Activated gamma-delta T cell (primary cell): ENCODE results near the gene ZNF286A.
"Not testable (repeated sequence)": the region's sequence is repeated elsewhere in the genome, so short reads cannot be mapped to it uniquely, and the experiment has no call there.

Source experiments
- DNase-seq: peaks from one replicate; lab custom pipeline; 2025; lab: John Stamatoyannopoulos, UW

ZNF286A gene

GRCh38 chr17:15699937-15700336 lies 385 bp downstream of the ZNF286A start:
- not testable (repeated sequence) for DNase-seq

DNA sequence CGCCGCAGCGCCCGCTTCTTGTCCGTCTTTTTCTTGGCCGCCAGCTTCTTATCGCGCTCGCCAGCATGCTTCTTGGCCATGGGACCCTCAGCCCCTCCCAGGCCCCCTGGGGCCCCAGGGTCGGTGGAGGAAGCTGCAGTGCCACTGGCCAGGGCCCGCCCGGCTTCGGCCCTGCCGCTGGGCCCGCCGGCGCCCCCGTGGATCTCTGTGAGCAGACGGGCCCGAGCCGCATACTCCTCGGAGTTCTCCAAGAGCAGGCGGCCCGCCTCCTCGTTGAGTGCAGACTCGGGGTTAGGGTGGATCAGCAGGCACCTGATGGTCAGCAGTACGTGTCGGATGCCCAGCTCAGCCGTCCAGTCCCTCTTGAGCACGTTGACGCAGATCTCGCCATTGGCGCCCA lies 4.7 kb downstream of the ZNF286A start:
- DNase-seq = not testable (repeated sequence)

DNA sequence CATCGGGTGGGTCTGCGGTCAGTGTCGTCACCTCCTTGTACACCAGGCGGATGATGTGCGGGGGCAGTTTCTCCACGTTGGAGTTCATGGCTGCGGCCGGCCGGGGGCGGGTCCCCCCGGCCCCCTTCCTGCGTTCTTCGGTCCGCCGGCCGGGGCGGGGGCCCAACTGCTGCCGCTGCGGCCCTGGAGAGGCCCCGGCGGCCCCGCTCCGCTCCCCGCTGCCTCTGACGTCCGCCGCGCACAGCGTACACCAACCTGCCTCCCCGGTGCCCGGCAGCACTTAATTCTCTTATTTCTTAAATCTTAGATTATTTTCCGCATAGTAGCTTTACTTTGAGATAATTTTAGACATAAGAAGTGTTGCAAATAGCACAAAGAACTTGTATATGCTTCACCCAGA lies 5.3 kb downstream of the ZNF286A start:
- DNase-seq = not testable (repeated sequence)

DNA sequence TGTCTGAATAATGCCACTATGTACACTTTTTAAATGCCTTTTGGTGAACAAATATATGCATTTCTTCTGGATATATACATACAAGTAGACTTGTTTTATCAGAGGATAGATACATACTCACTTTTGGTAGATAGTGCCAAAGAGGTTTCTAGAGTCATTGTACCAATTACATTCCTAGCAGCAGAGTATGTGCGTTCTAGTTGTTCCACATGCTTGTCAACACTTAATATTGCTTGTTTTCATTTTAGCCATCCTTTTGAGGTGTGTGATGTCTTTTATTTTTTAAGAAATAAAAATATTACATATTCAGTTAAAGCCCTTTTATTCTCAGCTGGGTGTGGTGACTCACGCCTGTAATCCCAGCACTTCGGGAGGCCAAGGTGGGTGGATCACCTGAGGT lies 9.3 kb downstream of the ZNF286A start:
- DNase-seq = not testable (repeated sequence)

GRCh38 chr17:15716601-15717563 lies 17.3 kb downstream of the ZNF286A start:
- not testable (repeated sequence) for DNase-seq

DNA sequence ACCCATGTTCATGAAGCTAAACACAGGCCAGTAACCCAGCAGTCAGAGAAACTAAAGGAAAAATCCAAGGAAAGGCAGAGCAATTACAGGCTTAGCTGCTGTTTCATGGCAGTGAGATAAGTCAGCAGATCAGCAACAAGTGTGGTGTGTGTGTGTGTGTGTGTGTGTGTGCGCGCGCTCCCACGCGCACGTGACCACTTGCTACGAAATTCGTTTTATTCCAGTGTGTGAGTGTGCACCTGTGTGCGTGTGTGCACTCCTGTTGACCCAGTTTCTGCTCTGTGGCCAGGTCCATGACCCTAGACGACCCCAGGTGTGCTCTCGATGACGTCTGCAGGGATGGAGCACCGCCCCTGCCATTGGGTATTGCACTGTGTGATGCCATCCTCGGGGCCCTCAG lies 31.0 kb downstream of the ZNF286A start:
- not testable (repeated sequence) for DNase-seq

GRCh38 chr17:15731900-15732299 lies 32.3 kb downstream of the ZNF286A start, which contains the start of gene TBC1D26:
Gene TBC1D26 (plus strand): TSS chr17:15732283. CDS start chr17:15735349, 3,066 bp downstream.
- DNase-seq = not testable (repeated sequence)

- DNase-seq = not testable (repeated sequence)
Measured at GRCh38 chr17:15733174-15733789, 33.7 kb downstream of the ZNF286A start.

GRCh38 chr17:15736578-15736977 lies 37.0 kb downstream of the ZNF286A start:
- not testable (repeated sequence) for DNase-seq

DNA sequence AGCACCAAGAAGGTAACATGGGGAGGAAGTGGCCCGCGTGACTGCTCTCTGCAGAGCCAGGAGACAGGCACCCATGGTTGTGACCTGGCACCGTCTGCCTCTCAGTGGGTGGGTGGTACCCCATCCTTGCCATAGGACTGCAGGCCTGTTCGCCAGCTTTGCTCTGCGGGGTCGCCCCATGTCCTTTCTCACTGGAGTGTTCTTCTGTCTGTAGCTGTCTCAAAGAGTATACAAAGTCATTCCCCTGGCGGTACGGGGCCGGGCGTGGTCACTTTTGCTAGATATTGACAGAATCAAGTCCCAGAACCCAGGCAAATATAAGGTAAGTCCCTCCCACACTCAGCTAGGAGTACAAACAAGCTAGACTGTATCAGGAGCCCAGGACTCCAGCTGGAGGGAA lies 38.5 kb downstream of the ZNF286A start:
- DNase-seq = no peak

DNA sequence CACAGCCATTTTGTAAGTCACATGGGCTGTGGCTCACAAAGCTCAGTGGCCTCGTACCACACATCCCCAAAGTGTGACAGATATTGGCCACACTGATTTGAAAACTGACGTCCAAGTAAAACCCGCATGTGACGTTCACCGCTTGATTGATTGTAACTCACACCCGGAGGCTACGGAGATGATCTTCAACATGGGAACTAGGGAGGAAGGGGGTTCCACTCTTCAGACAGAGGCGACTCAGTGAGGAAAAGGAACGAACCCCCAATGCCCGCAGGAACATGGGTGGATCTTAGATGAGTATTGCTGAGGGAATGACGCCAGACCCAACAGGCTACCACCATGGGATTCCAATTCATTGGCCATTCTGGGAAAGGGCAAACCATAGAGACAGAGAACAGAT lies 39.7 kb downstream of the ZNF286A start:
- DNase-seq = not testable (repeated sequence)

DNA sequence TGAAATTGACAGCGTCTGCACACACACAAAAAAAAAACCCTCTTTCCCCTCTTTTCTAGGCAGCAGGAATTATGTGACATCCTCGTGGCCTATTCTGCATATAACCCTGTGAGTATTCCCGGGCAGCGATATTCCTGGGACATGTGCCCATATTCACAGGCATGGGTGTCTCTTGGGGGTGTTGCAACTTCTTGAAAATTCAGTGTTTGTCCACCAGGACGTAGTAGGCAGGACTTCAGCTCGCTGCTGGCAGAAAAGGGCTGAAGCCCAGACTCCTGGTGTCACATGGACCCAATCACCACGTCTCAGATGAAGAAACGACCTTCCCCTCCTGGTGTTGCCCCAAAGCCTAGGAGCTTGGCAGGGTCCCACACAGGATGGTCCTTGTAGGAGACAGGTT lies 40.5 kb downstream of the ZNF286A start:
- DNase-seq = not testable (repeated sequence)

GRCh38 chr17:15740570-15741120 lies 41.1 kb downstream of the ZNF286A start:
- no peak for DNase-seq

- DNase-seq = no peak
Measured at GRCh38 chr17:15741624-15742023, 42.1 kb downstream of the ZNF286A start.

DNA sequence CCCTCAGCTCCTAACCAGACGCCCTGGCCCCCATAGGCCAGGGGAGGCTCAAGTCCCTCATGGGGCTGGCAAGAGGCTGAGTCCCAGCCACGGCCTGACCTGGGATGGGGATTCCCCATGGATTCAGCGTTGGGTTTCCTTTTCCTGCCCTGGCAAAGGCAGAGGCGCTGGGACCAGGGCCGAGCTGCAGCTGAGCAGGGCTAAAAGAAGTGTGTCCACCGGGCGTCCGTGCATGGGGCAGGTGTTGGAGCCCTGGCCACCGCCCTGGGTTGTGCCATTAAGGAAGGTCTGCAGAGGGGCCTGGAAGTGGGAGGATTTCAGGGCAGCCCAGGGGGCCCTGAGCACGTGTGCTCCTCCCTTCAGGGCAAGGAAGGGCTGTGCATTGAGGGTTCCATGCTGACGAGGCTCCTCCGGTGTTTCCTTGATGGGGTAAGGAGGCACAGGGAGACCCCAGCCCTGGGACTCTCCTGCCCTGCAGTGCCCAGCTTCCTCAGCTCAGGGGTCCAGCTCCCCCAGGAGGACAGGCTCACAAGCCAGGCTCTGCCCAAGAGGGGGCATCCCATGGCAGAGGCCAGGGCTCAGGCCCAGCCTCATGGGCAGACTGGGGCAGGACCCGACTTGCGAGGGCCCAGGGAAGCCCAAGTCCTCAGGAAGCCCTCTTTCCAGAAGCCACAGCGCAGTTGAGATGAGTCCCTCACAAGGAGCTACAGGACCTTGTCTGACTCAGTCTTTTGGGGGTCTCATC lies 42.7 kb downstream of the ZNF286A start:
- no peak for DNase-seq

- no peak for DNase-seq
Measured at GRCh38 chr17:15742921-15743320, 43.4 kb downstream of the ZNF286A start.

DNA sequence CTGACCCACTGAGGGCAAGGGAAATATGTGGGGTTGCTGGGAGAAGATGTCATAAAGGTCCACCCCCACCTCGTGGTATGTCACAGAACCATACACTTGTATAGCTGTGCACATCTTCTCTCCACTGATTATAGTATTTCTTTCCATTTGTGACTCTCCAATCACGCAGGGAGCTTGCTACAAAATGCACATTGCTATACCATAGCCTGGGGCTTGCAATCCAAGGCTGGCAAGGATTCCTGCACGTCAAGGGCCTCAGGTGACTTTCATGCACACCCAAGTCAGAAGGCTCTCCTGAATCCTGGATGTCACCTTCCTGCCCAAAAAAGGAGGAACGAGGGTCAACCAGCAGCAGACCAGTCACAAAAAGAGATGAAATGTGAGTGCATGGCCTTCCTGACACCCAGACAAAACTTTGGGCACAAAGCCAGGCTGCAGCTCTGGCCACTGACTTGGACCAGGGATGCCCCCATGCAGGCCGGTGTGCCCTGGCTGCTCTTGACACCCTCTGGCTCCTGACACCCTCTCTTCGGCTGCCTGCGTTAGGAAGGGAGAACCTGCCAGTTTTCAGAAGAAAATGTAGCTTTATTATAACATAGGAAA lies 44.6 kb downstream of the ZNF286A start:
- no peak for DNase-seq

- no peak for DNase-seq
Measured at GRCh38 chr17:15744885-15745284, 45.3 kb downstream of the ZNF286A start.

DNA sequence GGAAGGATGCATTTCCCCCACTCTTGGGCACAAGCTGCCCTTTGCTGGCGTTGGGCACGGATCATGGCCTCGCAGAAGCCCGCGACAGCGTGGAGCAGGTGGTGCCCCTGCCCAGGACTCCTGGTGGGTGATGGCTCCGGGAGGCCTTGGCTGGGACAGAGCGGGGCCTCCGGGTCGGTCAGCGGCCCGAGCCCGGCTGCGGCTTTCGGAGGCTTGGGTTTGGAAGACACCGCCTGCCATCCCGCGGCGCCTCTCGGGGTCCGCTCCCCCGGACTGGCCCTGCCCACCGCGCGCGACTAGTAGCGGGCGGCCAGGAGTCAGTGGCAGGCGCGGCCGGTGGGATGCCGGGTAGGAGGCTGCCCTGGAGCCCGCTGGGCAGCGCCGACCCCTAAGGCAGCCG lies 49.9 kb downstream of the ZNF286A start:
- DNase-seq = not testable (repeated sequence)

GRCh38 chr17:15768865-15769533 lies 69.4 kb downstream of the ZNF286A start:
- not testable (repeated sequence) for DNase-seq
